Muscle of leg (tissue), 11 donors: ENCODE data around the gene AIG1. TPM values are rescaled to one million over a fixed set of nuclear protein-coding genes. Genes with fewer than 3 reads are reported as not detected.
"Not testable (repeated sequence)": the region's sequence is repeated elsewhere in the genome, so short reads cannot be mapped to it uniquely, and the experiment has no call there.

Experiments
- DNase-seq: peaks from one replicate; pipeline ENCODE4 v3.0.0; 2013
- H3K27ac ChIP-seq: one replicate; pipeline ENCODE4 v1.5.1; 2013; ENCODE audit warnings: mild to moderate bottlenecking, low read length, control low read depth
- H3K27me3 ChIP-seq: one replicate; pipeline ENCODE4 v1.6.1; 2013; ENCODE audit warnings: low read length; ENCODE audit not compliant: control insufficient read depth, insufficient read depth
- H3K36me3 ChIP-seq: one replicate; pipeline ENCODE4 v1.6.1; 2013; ENCODE audit warnings: low read length; ENCODE audit not compliant: control insufficient read depth, insufficient read depth
- H3K4me1 ChIP-seq: one replicate; pipeline ENCODE4 v1.6.1; 2013; ENCODE audit warnings: low read length; ENCODE audit not compliant: control insufficient read depth, insufficient read depth
- H3K4me3 ChIP-seq: one replicate; pipeline ENCODE4 v1.5.1; 2013; ENCODE audit warnings: low read length, control low read depth
- H3K9me3 ChIP-seq: replicated peaks from 2 replicates; pipeline ENCODE4 v1.6.1; 2013; ENCODE audit warnings: low read depth, low read length; ENCODE audit not compliant: control insufficient read depth
- WGBS: methylation state at CpG from one replicate; pipeline ENCODE4 v1.1.5; 2013; ENCODE audit warnings: missing lambda C conversion rate; ENCODE audit not compliant: insufficient coverage; 5-methylcytosine and 5-hydroxymethylcytosine counted together
- polyA plus RNA-seq, 8 donors: library from polyadenylated mRNA; unstranded; fragments of 120-200 nt; gene quantifications; one replicate each; pipeline versions ENCODE4 v1.2.1 to v1.2.3, GENCODE V29; 2013; ENCODE audit warnings: inconsistent platforms in 1 of 8, low replicate concordance in 1 of 8; ENCODE audit not compliant: insufficient read length in 8 of 8, insufficient read depth in 1 of 8
- total RNA-seq: library from RNA; stranded (reverse); fragments of 120-200 nt; gene quantifications from one replicate; pipeline ENCODE4 v1.2.4, GENCODE V29; 2013

The AIG1 gene
- total and polyA plus RNA-seq, 9 donors = 24.1 to 35.0 (median 30.2) TPM

GRCh38 chr6:143335865-143336264 lies 275.2 kb downstream of the AIG1 start:
- H3K36me3 ChIP-seq = no peaks in the 10 kb centered on the region
- H3K27ac ChIP-seq = no peak overlapping the region
- no peaks in the 10 kb centered on the region for H3K9me3 ChIP-seq
- no peaks in the 10 kb centered on the region for H3K27me3 ChIP-seq
- no peak overlapping the region for H3K4me3 ChIP-seq
- peaks cover 2% of the 10 kb centered on the region for H3K4me1 ChIP-seq
- WGBS = no CpG with 5 or more reads among the region's 2 CpGs
- no peak for DNase-seq

GRCh38 chr6:143336446-143337152 lies 275.9 kb downstream of the AIG1 start:
- peaks cover 2% of the 10 kb centered on the region for H3K4me1 ChIP-seq
- no peak overlapping the region for H3K27ac ChIP-seq
- H3K4me3 ChIP-seq = no peak overlapping the region
- no peaks in the 10 kb centered on the region for H3K36me3 ChIP-seq
- no CpG with 5 or more reads among the region's 4 CpGs for WGBS
- no peaks in the 10 kb centered on the region for H3K9me3 ChIP-seq
- H3K27me3 ChIP-seq = no peaks in the 10 kb centered on the region
- no peak for DNase-seq

- 50% methylated on average over 7 of the region's 17 CpGs for WGBS
Measured at GRCh38 chr6:143337201-143337949, 276.7 kb downstream of the AIG1 start.

GRCh38 chr6:143339223-143339622 lies 278.5 kb downstream of the AIG1 start:
- no peaks in the 10 kb centered on the region for H3K36me3 ChIP-seq
- no peak overlapping the region for H3K4me3 ChIP-seq
- H3K27ac ChIP-seq = no peak overlapping the region
- peak; percentile 49 for DNase-seq
- no peaks in the 10 kb centered on the region for H3K27me3 ChIP-seq
- H3K9me3 ChIP-seq = no peaks in the 10 kb centered on the region
- H3K4me1 ChIP-seq = no peaks in the 10 kb centered on the region

More at GRCh38 chr6:143337201-143337949, 276.7 kb downstream of the AIG1 start:
- Histone ChIP-seq H3K4me3 (no peak overlapping the region), H3K27me3 (no peaks in the 10 kb centered on the region), H3K4me1 (peaks cover 2% of the 10 kb centered on the region), H3K27ac (no peak overlapping the region), H3K36me3 (no peaks in the 10 kb centered on the region), H3K9me3 (no peaks in the 10 kb centered on the region)
- no peak for DNase-seq

GRCh38 chr6:143345477-143345876 lies 284.8 kb downstream of the AIG1 start:
- H3K27ac ChIP-seq = not testable (repeated sequence)
- WGBS = no CpG with 5 or more reads among the region's 7 CpGs

GRCh38 chr6:143346004-143346403 lies 285.3 kb downstream of the AIG1 start:
- Histone ChIP-seq H3K4me3 (no peak overlapping the region), H3K36me3 (no peaks in the 10 kb centered on the region), H3K27ac (no peak overlapping the region), H3K9me3 (no peaks in the 10 kb centered on the region), H3K27me3 (no peaks in the 10 kb centered on the region), H3K4me1 (no peaks in the 10 kb centered on the region)
- DNase-seq = no peak

More at GRCh38 chr6:143345477-143345876, 284.8 kb downstream of the AIG1 start:
- not testable (repeated sequence) for H3K9me3 ChIP-seq, DNase-seq, H3K4me3 ChIP-seq, H3K36me3 ChIP-seq, H3K27me3 ChIP-seq, H3K4me1 ChIP-seq

GRCh38 chr6:143348531-143348930 lies 287.8 kb downstream of the AIG1 start:
- no CpG with 5 or more reads among the region's 1 CpG for WGBS

GRCh38 chr6:143349530-143349929 lies 288.8 kb downstream of the AIG1 start:
- no CpG with 5 or more reads among the region's 1 CpG for WGBS
- DNase-seq = no peak
- Histone ChIP-seq H3K27ac (no peak overlapping the region), H3K27me3 (no peaks in the 10 kb centered on the region), H3K9me3 (no peaks in the 10 kb centered on the region), H3K4me3 (no peak overlapping the region), H3K4me1 (no peaks in the 10 kb centered on the region), H3K36me3 (no peaks in the 10 kb centered on the region)

More at GRCh38 chr6:143348531-143348930, 287.8 kb downstream of the AIG1 start:
- Histone ChIP-seq H3K4me3 (no peak overlapping the region), H3K9me3 (no peaks in the 10 kb centered on the region), H3K4me1 (no peaks in the 10 kb centered on the region), H3K27me3 (no peaks in the 10 kb centered on the region), H3K36me3 (no peaks in the 10 kb centered on the region), H3K27ac (no peak overlapping the region)
- DNase-seq = no peak

- Histone ChIP-seq H3K4me1 (peaks cover 4% of the 10 kb centered on the region), H3K9me3 (peaks cover 7% of the 10 kb centered on the region), H3K36me3 (no peaks in the 10 kb centered on the region), H3K27me3 (no peaks in the 10 kb centered on the region), H3K4me3 (no peak overlapping the region), H3K27ac (no peak overlapping the region)
- peak; percentile 18 for DNase-seq
- 75% methylated on average over 1 of the region's 3 CpGs for WGBS
Measured at GRCh38 chr6:143356101-143356880, 295.6 kb downstream of the AIG1 start.

- Histone ChIP-seq H3K4me1 (peaks cover 4% of the 10 kb centered on the region), H3K4me3 (no peak overlapping the region), H3K27ac (no peak overlapping the region), H3K36me3 (no peaks in the 10 kb centered on the region), H3K27me3 (no peaks in the 10 kb centered on the region), H3K9me3 (peaks cover 7% of the 10 kb centered on the region)
- DNase-seq = no peak
Measured at GRCh38 chr6:143357152-143357551, 296.5 kb downstream of the AIG1 start.
